ENCODE data around the gene LYRM4.

The LYRM4 gene

DNA sequence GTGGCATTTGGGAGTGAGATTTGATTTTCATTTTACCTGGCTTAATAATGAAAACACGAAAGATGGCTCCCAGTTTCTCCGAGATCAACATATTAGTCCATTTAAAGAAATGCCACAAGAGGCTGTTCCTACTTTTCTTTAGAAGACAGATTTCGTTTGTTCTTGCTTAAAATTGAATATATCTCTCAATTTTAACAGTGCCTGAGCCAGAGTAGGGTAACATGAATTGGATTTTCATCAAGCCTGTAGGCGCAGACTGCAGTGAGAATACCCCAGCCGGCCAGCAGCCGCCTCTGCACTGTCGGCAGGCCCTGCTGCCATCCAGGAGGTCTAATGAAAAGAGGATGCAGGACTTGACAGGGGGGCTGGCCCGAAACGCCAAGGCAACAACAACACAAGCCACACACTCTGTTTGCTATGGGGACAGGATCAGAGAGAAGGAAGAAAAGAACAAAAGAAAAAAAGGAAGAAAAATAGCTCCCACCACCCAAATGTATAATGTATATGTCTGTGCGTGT, 103.1 kb downstream of the LYRM4 start:
- no peak for TF ChIP-seq REST (IDR thresholded peaks at IDR 0.05; ENCODE audit: insufficient read depth in 1 of 2, low read depth in 2 of 2, low read length in 2 of 2)
- TF ChIP-seq POLR2AphosphoS5 (IDR thresholded peaks at IDR 0.05; ENCODE audit: low read depth, low read length) = no peak
- no peak for TF ChIP-seq SIN3A (IDR thresholded peaks at IDR 0.05; ENCODE audit: borderline replicate concordance, insufficient read depth, low read length)
- TF ChIP-seq FOXP2 (optimal IDR thresholded peaks at IDR 0.05; ENCODE audit: borderline replicate concordance, extremely low read depth, extremely low read length, insufficient read depth) = no peak
- no peak for TF ChIP-seq TAF1 (IDR thresholded peaks at IDR 0.05; ENCODE audit: borderline replicate concordance, insufficient read depth, low read length)

- TF ChIP-seq SIN3A (IDR thresholded peaks at IDR 0.05; ENCODE audit: borderline replicate concordance, insufficient read depth, low read length) (no peak), FOXP2 (optimal IDR thresholded peaks at IDR 0.05; ENCODE audit: borderline replicate concordance, extremely low read depth, extremely low read length, insufficient read depth) (no peak), TAF1 (IDR thresholded peaks at IDR 0.05; ENCODE audit: borderline replicate concordance, insufficient read depth, low read length) (no peak), REST (IDR thresholded peaks at IDR 0.05; ENCODE audit: insufficient read depth in 1 of 2, low read depth in 2 of 2, low read length in 2 of 2) (no peak), POLR2AphosphoS5 (IDR thresholded peaks at IDR 0.05; ENCODE audit: low read depth, low read length) (no peak)
Observed at GRCh38 chr6:5156627-5157026, 104.1 kb downstream of the LYRM4 start.

DNA sequence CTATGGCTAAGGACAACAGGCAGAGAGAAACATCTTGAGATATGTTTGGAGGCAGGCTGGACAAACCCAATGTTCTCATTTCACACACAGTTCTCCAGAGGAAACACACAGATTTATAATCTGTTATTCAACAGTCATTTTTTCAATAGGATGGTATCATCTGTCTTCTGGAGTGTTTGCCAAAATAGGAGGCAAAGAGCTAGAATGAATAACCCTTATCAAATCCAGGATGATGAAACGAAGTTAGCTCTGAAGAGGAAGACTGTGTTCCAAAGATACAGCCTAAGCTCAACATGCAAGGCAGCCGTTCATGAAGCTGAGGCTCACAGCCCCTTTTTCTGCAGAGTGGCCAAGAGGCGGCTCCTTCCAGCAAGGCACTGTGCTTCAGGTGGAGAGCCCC, 104.8 kb downstream of the LYRM4 start:
- TF ChIP-seq TAF1 (IDR thresholded peaks at IDR 0.05; ENCODE audit: borderline replicate concordance, insufficient read depth, low read length) = no peak

DNA sequence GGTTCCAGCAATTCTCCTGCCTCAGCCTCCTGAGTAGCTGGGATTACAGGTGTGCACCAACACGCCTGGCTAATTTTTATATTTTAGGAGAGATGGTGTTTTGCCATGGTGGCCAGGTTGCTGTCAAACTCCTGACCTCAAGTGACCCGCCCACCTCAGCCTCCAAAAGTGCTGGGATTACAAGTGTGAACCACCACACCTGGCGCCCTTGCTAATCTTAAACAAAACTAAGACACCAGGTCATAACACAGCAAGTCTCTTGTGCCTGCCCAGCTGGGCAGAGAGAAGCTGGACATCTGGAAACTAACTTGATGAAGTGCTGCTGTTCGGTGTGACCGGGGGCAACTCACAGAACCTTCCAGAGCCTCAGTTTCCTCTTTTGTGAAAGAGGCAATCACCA, 107.6 kb downstream of the LYRM4 start:
- no peak for TF ChIP-seq TAF1 (IDR thresholded peaks at IDR 0.05; ENCODE audit: borderline replicate concordance, insufficient read depth, low read length)
- no peak for TF ChIP-seq SIN3A (IDR thresholded peaks at IDR 0.05; ENCODE audit: borderline replicate concordance, insufficient read depth, low read length)
- no peak for TF ChIP-seq FOXP2 (optimal IDR thresholded peaks at IDR 0.05; ENCODE audit: borderline replicate concordance, extremely low read depth, extremely low read length, insufficient read depth)
- TF ChIP-seq POLR2AphosphoS5 (IDR thresholded peaks at IDR 0.05; ENCODE audit: low read depth, low read length) = no peak
- no peak for TF ChIP-seq REST (IDR thresholded peaks at IDR 0.05; ENCODE audit: insufficient read depth in 1 of 2, low read depth in 2 of 2, low read length in 2 of 2)

GRCh38 chr6:5152460-5152859, 108.3 kb downstream of the LYRM4 start:
- TF ChIP-seq SIN3A (IDR thresholded peaks at IDR 0.05; ENCODE audit: borderline replicate concordance, insufficient read depth, low read length) (no peak), TAF1 (IDR thresholded peaks at IDR 0.05; ENCODE audit: borderline replicate concordance, insufficient read depth, low read length) (no peak), REST (IDR thresholded peaks at IDR 0.05; ENCODE audit: insufficient read depth in 1 of 2, low read depth in 2 of 2, low read length in 2 of 2) (no peak), FOXP2 (optimal IDR thresholded peaks at IDR 0.05; ENCODE audit: borderline replicate concordance, extremely low read depth, extremely low read length, insufficient read depth) (no peak), POLR2AphosphoS5 (IDR thresholded peaks at IDR 0.05; ENCODE audit: low read depth, low read length) (no peak)
